B cell (primary cell): Measurements from ENCODE around the gene SNRK. TPM values are rescaled to one million over a fixed set of nuclear protein-coding genes. Genes with fewer than 3 reads are reported as not detected.

Experiments used
- ATAC-seq: fragments of 200-7000 bp; cut with Tn5 transposase; one replicate; pipeline ENCODE4 v1.10.0; 2021; ENCODE audit warnings: low read depth, mild to moderate bottlenecking, moderate number of reproducible peaks, moderate library complexity
- CTCF ChIA-PET: fragments of 350-600 bp; sonication (Branson Sonifier 250); formaldehyde crosslinking; loops from one replicate; lab custom pipeline; 2021; ENCODE audit warnings: antibody characterized with exemption, inconsistent platforms; lab: Charles Lee
- POLR2A ChIA-PET: fragments of 350-600 bp; sonication (Branson Sonifier 250); formaldehyde crosslinking; loops from one replicate; lab custom pipeline; 2021; ENCODE audit warnings: antibody characterized with exemption; lab: Charles Lee
- DNase-seq: peaks from one replicate; pipeline ENCODE4 v3.0.0; 2013
- H2AFZ ChIP-seq: 2 replicates; pipeline ENCODE4 v1.6.1; 2012; ENCODE audit warnings: mild to moderate bottlenecking, low read depth, low read length; ENCODE audit not compliant: insufficient read depth, poor library complexity, severe bottlenecking
- H3K27ac ChIP-seq, 2 donors: 1 replicate in 1 of 2; 2 replicates in 1 of 2; pipeline ENCODE4 v1.5.1; 2012 to 2013; ENCODE audit warnings: low read length in 2 of 2, mild to moderate bottlenecking in 2 of 2, moderate library complexity in 1 of 2
- H3K27me3 ChIP-seq, 4 experiments: fragments of 200-600 bp in 1 of 4; sonication (generic) in 1 of 4; replicated peaks in 1 of 4; 1 replicate in 2 of 4; 2 replicates in 2 of 4; pipeline versions ENCODE4 v1.6.1 to v1.7.0; 2013 to 2016; ENCODE audit warnings: low read length in 3 of 4, mild to moderate bottlenecking in 2 of 4, mixed read lengths in 1 of 4, moderate library complexity in 1 of 4; ENCODE audit not compliant: insufficient read depth in 4 of 4, control insufficient read depth in 3 of 4; ENCODE audit errors: control extremely low read depth in 1 of 4
- H3K36me3 ChIP-seq, 2 experiments: replicated peaks in 1 of 2; 1 replicate in 1 of 2; 2 replicates in 1 of 2; pipeline versions ENCODE4 v1.6.1 to v1.7.1; 2013; ENCODE audit warnings: low read length in 1 of 2; ENCODE audit not compliant: insufficient read depth in 2 of 2, control insufficient read depth in 1 of 2; ENCODE audit errors: control extremely low read depth in 1 of 2, extremely low read depth in 1 of 2
- H3K4me1 ChIP-seq, 2 donors: fragments of 200-600 bp in 1 of 2; sonication (generic) in 1 of 2; 1 replicate in 1 of 2; 2 replicates in 1 of 2; pipeline versions ENCODE4 v1.5.1 to v1.6.1; 2013 to 2017; ENCODE audit warnings: low read length in 2 of 2; ENCODE audit not compliant: control insufficient read depth in 2 of 2, insufficient read depth in 2 of 2
- H3K4me2 ChIP-seq: replicated peaks from 2 replicates; pipeline ENCODE3; 2012; ENCODE audit warnings: mild to moderate bottlenecking, low read depth, low read length; ENCODE audit not compliant: poor library complexity, severe bottlenecking
- H3K4me3 ChIP-seq, 5 experiments: fragments of 200-600 bp in 1 of 5; sonication (generic) in 1 of 5; 1 replicate in 3 of 5; 2 replicates in 2 of 5; pipeline versions ENCODE4 v1.5.1 to v1.7.0; 2011 to 2016; ENCODE audit warnings: low read length in 4 of 5, mild to moderate bottlenecking in 4 of 5, low read depth in 2 of 5, control low read depth in 1 of 5, moderate library complexity in 1 of 5; ENCODE audit not compliant: insufficient read depth in 1 of 5; ENCODE audit errors: control extremely low read depth in 1 of 5, extremely low read depth in 1 of 5
- H3K79me2 ChIP-seq: fragments of 200-600 bp; sonication (generic); one replicate; pipeline ENCODE4 v1.6.0; 2016; ENCODE audit warnings: low read length; ENCODE audit not compliant: control insufficient read depth, insufficient read depth
- H3K9ac ChIP-seq: fragments of 200-600 bp; sonication (generic); 2 replicates; pipeline ENCODE4 v1.6.1; 2017; ENCODE audit warnings: mild to moderate bottlenecking, low read length, moderate library complexity
- H3K9me3 ChIP-seq, 3 donors: one replicate each; pipeline versions ENCODE4 v1.6.1 to v1.7.1; 2013; ENCODE audit warnings: low read length in 2 of 3; ENCODE audit not compliant: control insufficient read depth in 2 of 3, insufficient read depth in 1 of 3; ENCODE audit errors: control extremely low read depth in 1 of 3
- H4K20me1 ChIP-seq: 2 replicates; pipeline ENCODE4 v1.6.0; 2012; ENCODE audit warnings: mild to moderate bottlenecking, low read length; ENCODE audit not compliant: insufficient read depth, control insufficient read depth, poor library complexity, severe bottlenecking
- H3K27ac Mint-ChIP-seq: one replicate; pipeline ENCODE4 v1.8.0; 2021; ENCODE audit warnings: mixed read lengths
- H3K27me3 Mint-ChIP-seq: one replicate; pipeline ENCODE4 v1.8.0; 2021; ENCODE audit warnings: mixed read lengths
- H3K4me1 Mint-ChIP-seq: one replicate; pipeline ENCODE4 v1.8.0; 2021; ENCODE audit warnings: mixed read lengths
- H3K4me3 Mint-ChIP-seq: one replicate; pipeline ENCODE4 v1.8.0; 2021; ENCODE audit warnings: mixed read lengths
- H3K9me3 Mint-ChIP-seq: one replicate; pipeline ENCODE4 v1.8.0; 2022; ENCODE audit warnings: mixed read lengths; ENCODE audit not compliant: insufficient read depth
- EZH2 ChIP-seq: IDR thresholded peaks from 2 replicates; pipeline ENCODE4 v1.6.1; 2012; ENCODE audit warnings: borderline replicate concordance, low read depth, mild to moderate bottlenecking, moderate library complexity, low read length; ENCODE audit not compliant: insufficient read depth, poor library complexity, severe bottlenecking
- WGBS: methylation state at CpG from one replicate; pipeline ENCODE4 v1.1.5; 2013; ENCODE audit warnings: missing lambda C conversion rate; ENCODE audit not compliant: insufficient coverage; 5-methylcytosine and 5-hydroxymethylcytosine counted together
- intact Hi-C: fragments of 100-400 bp; cut with micrococcal nuclease; formaldehyde crosslinking; loops from one replicate; pipeline ENCODE4 v1.10.0; 2022
- polyA plus RNA-seq: library from polyadenylated mRNA; depleted of rRNA; stranded (reverse); fragments of >200 nt; gene quantifications from 2 replicates; pipeline ENCODE4 v1.2.3, GENCODE V29; 2012
- total RNA-seq, 2 donors: library from RNA; stranded (reverse); fragments of 120-200 nt in 1 of 2; gene quantifications; 1 replicate in 1 of 2; 2 replicates in 1 of 2; pipeline versions ENCODE4 v1.2.3 to v1.2.4, GENCODE V29; 2013 to 2022
- TF ChIP-seq, protein P1 (sequence below): fragments of 200-600 bp; IDR thresholded peaks from one replicate; pipeline ENCODE4 v1.8.0; 2022; ENCODE audit warnings: antibody characterized with exemption, mild to moderate bottlenecking

Gene SNRK
- total and polyA plus RNA-seq, 2 donors (not counting 1 experiment from before 2014, with no cell fraction given): 17.8 to 46.7 TPM

DNA sequence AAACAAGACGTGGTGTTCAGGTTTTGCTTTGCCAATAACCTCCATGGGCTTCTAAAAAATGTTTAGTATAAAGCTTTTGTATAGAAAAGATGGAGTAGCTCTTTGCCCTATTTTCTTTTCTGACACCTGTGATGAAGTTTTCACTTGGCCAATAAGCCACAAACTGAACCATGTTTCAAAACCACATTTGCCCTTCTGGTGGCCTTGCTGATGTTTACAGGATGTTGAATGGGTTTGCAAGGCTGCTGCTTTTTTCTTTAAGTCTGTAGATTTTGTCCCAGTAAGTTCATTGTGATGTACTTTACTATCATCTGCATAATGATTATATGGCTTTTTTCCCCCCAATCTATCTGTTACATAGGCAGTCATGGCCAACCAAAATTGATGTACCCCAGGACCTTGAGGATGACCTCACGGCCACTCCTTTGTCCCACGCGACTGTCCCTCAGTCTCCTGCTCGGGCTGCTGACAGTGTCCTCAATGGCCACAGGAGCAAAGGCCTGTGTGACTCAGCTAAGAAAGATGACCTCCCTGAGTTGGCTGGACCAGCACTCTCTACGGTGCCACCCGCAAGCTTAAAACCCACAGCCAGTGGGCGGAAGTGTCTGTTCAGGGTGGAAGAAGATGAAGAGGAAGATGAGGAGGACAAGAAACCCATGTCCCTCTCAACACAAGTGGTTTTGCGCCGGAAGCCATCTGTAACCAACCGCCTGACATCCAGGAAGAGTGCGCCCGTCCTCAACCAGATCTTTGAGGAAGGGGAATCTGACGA lies 60.8 kb downstream of the SNRK start:
- Histone ChIP-seq H3K4me2 (no peak overlapping the region), H4K20me1 (peaks cover 16% of the 10 kb centered on the region), H2AFZ (no peak overlapping the region), H3K27me3 (no peaks in the 10 kb centered on the region), H3K27ac (no peak overlapping the region), H3K4me1 (no peaks in the 10 kb centered on the region), H3K4me3 (no peak overlapping the region), H3K36me3 (peaks cover 11 to 92% of the 10 kb centered on the region in 2 experiments), H3K79me2 (no peaks in the 10 kb centered on the region), H3K9ac (no peak overlapping the region), H3K9me3 (peaks cover 3 to 12% (median 12%) of the 10 kb centered on the region in 3 donors)
- DNase-seq (no peak), ATAC-seq (no peak)
- H3K27ac Mint-ChIP-seq: no peak overlapping the region
- H3K9me3 Mint-ChIP-seq: peaks cover 7% of the 10 kb centered on the region
- ChIA-PET POLR2A (no interaction called here), CTCF (interaction anchor here (0.6 kb wide), 1 partner anchor 28 kb away, joined by 3 read pairs; no protein-coding TSS in a partner anchor)
- 95% methylated on average over 10 of the region's 14 CpGs for WGBS
- H3K27me3 Mint-ChIP-seq: no peaks in the 10 kb centered on the region
- H3K4me1 Mint-ChIP-seq: no peaks in the 10 kb centered on the region
- intact Hi-C loops: no loop called here
- H3K4me3 Mint-ChIP-seq: no peak overlapping the region
- TF ChIP-seq, protein P1, sequence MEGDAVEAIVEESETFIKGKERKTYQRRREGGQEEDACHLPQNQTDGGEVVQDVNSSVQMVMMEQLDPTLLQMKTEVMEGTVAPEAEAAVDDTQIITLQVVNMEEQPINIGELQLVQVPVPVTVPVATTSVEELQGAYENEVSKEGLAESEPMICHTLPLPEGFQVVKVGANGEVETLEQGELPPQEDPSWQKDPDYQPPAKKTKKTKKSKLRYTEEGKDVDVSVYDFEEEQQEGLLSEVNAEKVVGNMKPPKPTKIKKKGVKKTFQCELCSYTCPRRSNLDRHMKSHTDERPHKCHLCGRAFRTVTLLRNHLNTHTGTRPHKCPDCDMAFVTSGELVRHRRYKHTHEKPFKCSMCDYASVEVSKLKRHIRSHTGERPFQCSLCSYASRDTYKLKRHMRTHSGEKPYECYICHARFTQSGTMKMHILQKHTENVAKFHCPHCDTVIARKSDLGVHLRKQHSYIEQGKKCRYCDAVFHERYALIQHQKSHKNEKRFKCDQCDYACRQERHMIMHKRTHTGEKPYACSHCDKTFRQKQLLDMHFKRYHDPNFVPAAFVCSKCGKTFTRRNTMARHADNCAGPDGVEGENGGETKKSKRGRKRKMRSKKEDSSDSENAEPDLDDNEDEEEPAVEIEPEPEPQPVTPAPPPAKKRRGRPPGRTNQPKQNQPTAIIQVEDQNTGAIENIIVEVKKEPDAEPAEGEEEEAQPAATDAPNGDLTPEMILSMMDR: no peak
- no peak for TF ChIP-seq EZH2

DNA sequence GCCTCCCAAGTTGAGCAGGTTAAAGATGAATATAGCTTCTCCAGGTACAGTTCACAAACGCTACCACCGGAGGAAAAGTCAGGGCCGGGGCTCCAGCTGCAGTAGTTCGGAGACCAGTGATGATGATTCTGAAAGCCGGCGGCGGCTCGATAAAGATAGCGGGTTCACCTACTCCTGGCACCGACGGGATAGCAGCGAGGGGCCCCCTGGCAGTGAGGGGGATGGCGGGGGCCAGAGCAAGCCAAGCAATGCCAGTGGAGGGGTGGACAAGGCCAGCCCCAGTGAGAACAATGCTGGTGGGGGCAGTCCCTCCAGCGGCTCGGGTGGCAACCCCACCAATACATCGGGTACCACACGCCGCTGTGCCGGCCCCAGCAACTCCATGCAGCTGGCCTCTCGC lies 61.4 kb downstream of the SNRK start:
- Histone ChIP-seq H3K79me2 (no peaks in the 10 kb centered on the region), H3K4me3 (no peak overlapping the region), H3K27ac (no peak overlapping the region), H3K9ac (no peak overlapping the region), H3K9me3 (peaks cover 6 to 16% (median 12%) of the 10 kb centered on the region in 3 donors), H2AFZ (no peak overlapping the region), H3K4me2 (no peak overlapping the region), H3K27me3 (no peaks in the 10 kb centered on the region), H3K36me3 (peaks cover 9 to 86% of the 10 kb centered on the region in 2 experiments), H3K4me1 (no peaks in the 10 kb centered on the region), H4K20me1 (peaks cover 11% of the 10 kb centered on the region)
- DNase-seq: no peak
- H3K27ac Mint-ChIP-seq: no peak overlapping the region
- WGBS: 97% methylated on average over 20 of the region's 20 CpGs
- CTCF ChIA-PET: no interaction called here
- TF ChIP-seq EZH2: no peak
- TF ChIP-seq, protein P1: no peak
- no peak overlapping the region for H3K4me3 Mint-ChIP-seq
- no peaks in the 10 kb centered on the region for H3K27me3 Mint-ChIP-seq
- no peak for ATAC-seq
- intact Hi-C loops: no loop called here
- H3K9me3 Mint-ChIP-seq: peaks cover 9% of the 10 kb centered on the region
- H3K4me1 Mint-ChIP-seq: no peaks in the 10 kb centered on the region
- POLR2A ChIA-PET: no interaction called here
